ENCODE data around the gene CLHC1.

GRCh38 chr2:55236992-55237543 lies 5.0 kb upstream of the CLHC1 start:
- TF ChIP-seq POLR2A (IDR thresholded peaks at IDR 0.05), result no peak
- TF ChIP-seq, protein P1, sequence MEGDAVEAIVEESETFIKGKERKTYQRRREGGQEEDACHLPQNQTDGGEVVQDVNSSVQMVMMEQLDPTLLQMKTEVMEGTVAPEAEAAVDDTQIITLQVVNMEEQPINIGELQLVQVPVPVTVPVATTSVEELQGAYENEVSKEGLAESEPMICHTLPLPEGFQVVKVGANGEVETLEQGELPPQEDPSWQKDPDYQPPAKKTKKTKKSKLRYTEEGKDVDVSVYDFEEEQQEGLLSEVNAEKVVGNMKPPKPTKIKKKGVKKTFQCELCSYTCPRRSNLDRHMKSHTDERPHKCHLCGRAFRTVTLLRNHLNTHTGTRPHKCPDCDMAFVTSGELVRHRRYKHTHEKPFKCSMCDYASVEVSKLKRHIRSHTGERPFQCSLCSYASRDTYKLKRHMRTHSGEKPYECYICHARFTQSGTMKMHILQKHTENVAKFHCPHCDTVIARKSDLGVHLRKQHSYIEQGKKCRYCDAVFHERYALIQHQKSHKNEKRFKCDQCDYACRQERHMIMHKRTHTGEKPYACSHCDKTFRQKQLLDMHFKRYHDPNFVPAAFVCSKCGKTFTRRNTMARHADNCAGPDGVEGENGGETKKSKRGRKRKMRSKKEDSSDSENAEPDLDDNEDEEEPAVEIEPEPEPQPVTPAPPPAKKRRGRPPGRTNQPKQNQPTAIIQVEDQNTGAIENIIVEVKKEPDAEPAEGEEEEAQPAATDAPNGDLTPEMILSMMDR (IDR thresholded peaks at IDR 0.05), result no peak
- no peak for TF ChIP-seq EP300 (IDR thresholded peaks at IDR 0.05)
- TF ChIP-seq POLR2AphosphoS5 (IDR thresholded peaks at IDR 0.05), result no peak
